Caco-2 (cell line): ENCODE results near the gene CAPZA1. TPM values are rescaled to one million over a fixed set of nuclear protein-coding genes. Genes with fewer than 3 reads are reported as not detected.
A peak's percentile ranks its signal among the peaks of the same experiment; 100 is the strongest.

Experiments used
- BruUV-seq: library from RNA; stranded (reverse); fragments of 400-500 nt; replicated peaks from 2 replicates; lab custom pipeline; 2021; lab: Mats Ljungman, UMichigan
- CTCF ChIA-PET: fragments of 300-600 bp; sonication (Branson Sonifier 250); formaldehyde crosslinking; loops from one replicate; lab custom pipeline; 2022; ENCODE audit warnings: antibody characterized with exemption; lab: Charles Lee
- POLR2A ChIA-PET: fragments of 300-600 bp; sonication (Branson Sonifier 250); formaldehyde crosslinking; loops from one replicate; lab custom pipeline; 2022; ENCODE audit warnings: antibody characterized with exemption; lab: Charles Lee
- DNase-seq, 2 experiments: peaks; one replicate each; pipeline versions ENCODE4 v3.0.0 to v3.0.0-alpha.2; 2020 to 2022
- H3K27me3 ChIP-seq: replicated peaks from 2 replicates; pipeline ENCODE4 v1.6.0; 2011; ENCODE audit warnings: low read length; ENCODE audit not compliant: control insufficient read depth, insufficient read depth
- H3K36me3 ChIP-seq: 2 replicates; pipeline ENCODE4 v1.5.1; 2011; ENCODE audit warnings: low read length; ENCODE audit not compliant: control insufficient read depth, insufficient read depth
- H3K4me1 ChIP-seq: fragments of 250-450 bp; sonication (Bioruptor Pico); 2 replicates; pipeline ENCODE4 v1.5.1; 2020; ENCODE audit warnings: mild to moderate bottlenecking
- H3K4me3 ChIP-seq: 2 replicates; pipeline ENCODE4 v1.5.1; 2011; ENCODE audit warnings: low read depth, mild to moderate bottlenecking, control low read depth, low read length
- H3K9me3 ChIP-seq: fragments of 250-450 bp; sonication (Bioruptor Pico); 2 replicates; pipeline ENCODE4 v1.5.1; 2020; ENCODE audit warnings: mild to moderate bottlenecking, moderate library complexity
- H3K27ac Mint-ChIP-seq: one replicate; pipeline ENCODE4 v1.8.0; 2022; ENCODE audit warnings: mixed read lengths; ENCODE audit not compliant: unreplicated experiment
- H3K27me3 Mint-ChIP-seq: one replicate; pipeline ENCODE4 v1.8.0; 2022; ENCODE audit warnings: mixed read lengths; ENCODE audit not compliant: insufficient read depth, unreplicated experiment
- H3K36me3 Mint-ChIP-seq: one replicate; pipeline ENCODE4 v1.8.0; 2022; ENCODE audit warnings: mild to moderate bottlenecking, mixed read lengths; ENCODE audit not compliant: insufficient read depth, unreplicated experiment
- H3K4me1 Mint-ChIP-seq: one replicate; pipeline ENCODE4 v1.8.0; 2022; ENCODE audit warnings: low read depth, mixed read lengths; ENCODE audit not compliant: unreplicated experiment
- H3K4me3 Mint-ChIP-seq: one replicate; pipeline ENCODE4 v1.8.0; 2022; ENCODE audit warnings: mild to moderate bottlenecking, moderate library complexity, mixed read lengths; ENCODE audit not compliant: unreplicated experiment
- H3K9me3 Mint-ChIP-seq: one replicate; pipeline ENCODE4 v1.8.0; 2022; ENCODE audit warnings: mixed read lengths; ENCODE audit not compliant: unreplicated experiment
- intact Hi-C: fragments of 100-400 bp; cut with micrococcal nuclease; formaldehyde crosslinking; loops from one replicate; pipeline ENCODE4 v1.10.0; 2022; ENCODE audit not compliant: unreplicated experiment
- total RNA-seq: library from RNA; stranded (reverse); gene quantifications from 2 replicates; pipeline ENCODE4 v1.2.3, GENCODE V29; 2022
- TF ChIP-seq, protein P1 (sequence below), 2 experiments: fragments of 200-600 bp in 1 of 2; IDR thresholded peaks; 1 replicate in 1 of 2; 2 replicates in 1 of 2; pipeline versions ENCODE4 v1.5.1 to v1.8.0; 2011 to 2022; ENCODE audit warnings: antibody characterized with exemption in 1 of 2, control low read depth in 1 of 2, inconsistent platforms in 1 of 2, low read depth in 1 of 2, low read length in 1 of 2, mild to moderate bottlenecking in 1 of 2, moderate library complexity in 1 of 2; ENCODE audit not compliant: insufficient read depth in 1 of 2, severe bottlenecking in 1 of 2, unreplicated experiment in 1 of 2

The CAPZA1 gene
- total RNA-seq, 1 experiment from 2014 or later, result 82.4 TPM

GRCh38 chr1:112675728-112676381 is 56.2 kb downstream of the CAPZA1 start:
- POLR2A ChIA-PET, result interaction anchor here (1.6 kb wide), 1 partner anchor 29 kb away, joined by 6 read pairs; no protein-coding TSS in a partner anchor

GRCh38 chr1:112676543-112676942 is 56.9 kb downstream of the CAPZA1 start:
- DNase-seq, result no peak
- H3K4me1 ChIP-seq, result peaks cover 14% of the 10 kb centered on the region
- no TSS peak for BruUV-seq
- H3K4me3 Mint-ChIP-seq, result peak overlapping the region; percentile 88
- no peak overlapping the region for H3K4me3 ChIP-seq
- TF ChIP-seq, protein P1, sequence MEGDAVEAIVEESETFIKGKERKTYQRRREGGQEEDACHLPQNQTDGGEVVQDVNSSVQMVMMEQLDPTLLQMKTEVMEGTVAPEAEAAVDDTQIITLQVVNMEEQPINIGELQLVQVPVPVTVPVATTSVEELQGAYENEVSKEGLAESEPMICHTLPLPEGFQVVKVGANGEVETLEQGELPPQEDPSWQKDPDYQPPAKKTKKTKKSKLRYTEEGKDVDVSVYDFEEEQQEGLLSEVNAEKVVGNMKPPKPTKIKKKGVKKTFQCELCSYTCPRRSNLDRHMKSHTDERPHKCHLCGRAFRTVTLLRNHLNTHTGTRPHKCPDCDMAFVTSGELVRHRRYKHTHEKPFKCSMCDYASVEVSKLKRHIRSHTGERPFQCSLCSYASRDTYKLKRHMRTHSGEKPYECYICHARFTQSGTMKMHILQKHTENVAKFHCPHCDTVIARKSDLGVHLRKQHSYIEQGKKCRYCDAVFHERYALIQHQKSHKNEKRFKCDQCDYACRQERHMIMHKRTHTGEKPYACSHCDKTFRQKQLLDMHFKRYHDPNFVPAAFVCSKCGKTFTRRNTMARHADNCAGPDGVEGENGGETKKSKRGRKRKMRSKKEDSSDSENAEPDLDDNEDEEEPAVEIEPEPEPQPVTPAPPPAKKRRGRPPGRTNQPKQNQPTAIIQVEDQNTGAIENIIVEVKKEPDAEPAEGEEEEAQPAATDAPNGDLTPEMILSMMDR (IDR thresholded peaks at IDR 0.05; ENCODE audit: insufficient read depth in 1 of 2, low read depth in 1 of 2, low read length in 1 of 2, severe bottlenecking in 1 of 2, unreplicated experiment in 1 of 2), result no peak
- CTCF ChIA-PET, result interaction anchor here (1.2 kb wide), 1 partner anchor 22 kb away, joined by 3 read pairs; no protein-coding TSS in a partner anchor
- intact Hi-C loops, result no loop called here
- H3K9me3 Mint-ChIP-seq, result no peaks in the 10 kb centered on the region
- H3K27ac Mint-ChIP-seq, result no peak overlapping the region
- POLR2A ChIA-PET, result no interaction called here
- no peaks in the 10 kb centered on the region for H3K27me3 ChIP-seq
- peaks cover 13% of the 10 kb centered on the region for H3K4me1 Mint-ChIP-seq
- H3K36me3 ChIP-seq, result no peaks in the 10 kb centered on the region
- H3K36me3 Mint-ChIP-seq, result peaks cover 31% of the 10 kb centered on the region
- no peaks in the 10 kb centered on the region for H3K27me3 Mint-ChIP-seq
- no peaks in the 10 kb centered on the region for H3K9me3 ChIP-seq

More at GRCh38 chr1:112675728-112676381, 56.2 kb downstream of the CAPZA1 start:
- DNase-seq, result no peak
- Mint-ChIP-seq H3K4me3 (peak overlapping the region; percentile 88), H3K27me3 (no peaks in the 10 kb centered on the region), H3K36me3 (peaks cover 37% of the 10 kb centered on the region), H3K9me3 (no peaks in the 10 kb centered on the region), H3K4me1 (peaks cover 13% of the 10 kb centered on the region), H3K27ac (peak overlapping the region; percentile 15)
- peak overlapping the region; percentile 53 for H3K4me3 ChIP-seq
- H3K9me3 ChIP-seq, result no peaks in the 10 kb centered on the region
- CTCF ChIA-PET, result interaction anchor here (0.5 to 2.0 kb wide), 4 partner anchors 23 to 478 kb away, joined by 3 to 7 read pairs (median 3); no protein-coding TSS in a partner anchor
- intact Hi-C loops, result loop anchor here (2.0 kb wide), 1 partner anchor 23 kb away; no protein-coding TSS in a partner anchor
- no peaks in the 10 kb centered on the region for H3K27me3 ChIP-seq
- H3K4me1 ChIP-seq, result peaks cover 14% of the 10 kb centered on the region
- TF ChIP-seq, protein P1 (IDR thresholded peaks at IDR 0.05; ENCODE audit: insufficient read depth in 1 of 2, low read depth in 1 of 2, low read length in 1 of 2, severe bottlenecking in 1 of 2, unreplicated experiment in 1 of 2), result no peak
- H3K36me3 ChIP-seq, result no peaks in the 10 kb centered on the region
- TSS peak; percentile 22 for BruUV-seq

DNA sequence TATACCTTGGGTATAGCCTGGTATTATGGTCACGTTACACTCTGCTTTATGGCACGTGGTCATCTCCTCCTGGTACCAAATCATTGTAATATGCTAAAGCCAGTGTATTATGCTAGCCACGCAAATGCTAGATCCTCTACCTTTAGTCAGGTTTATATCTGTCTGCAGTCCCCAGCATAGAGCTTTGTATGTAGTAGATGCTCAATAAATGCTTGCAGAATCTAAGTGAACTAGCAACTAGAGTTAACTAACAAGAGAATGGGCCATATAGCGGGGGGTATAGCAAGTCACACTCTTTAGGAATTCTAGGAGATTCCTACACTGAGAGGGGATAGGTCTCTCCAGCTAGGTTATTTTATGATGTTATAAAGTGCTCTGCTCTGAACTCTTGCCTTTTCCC is 57.9 kb downstream of the CAPZA1 start:
- POLR2A ChIA-PET, result no interaction called here
- H3K4me1 Mint-ChIP-seq, result peaks cover 13% of the 10 kb centered on the region
- H3K36me3 ChIP-seq, result no peaks in the 10 kb centered on the region
- peaks cover 14% of the 10 kb centered on the region for H3K4me1 ChIP-seq
- CTCF ChIA-PET, result no interaction called here
- DNase-seq, result no peak
- no peaks in the 10 kb centered on the region for H3K27me3 ChIP-seq
- H3K36me3 Mint-ChIP-seq, result peaks cover 21% of the 10 kb centered on the region
- no TSS peak for BruUV-seq
- H3K27ac Mint-ChIP-seq, result no peak overlapping the region
- H3K27me3 Mint-ChIP-seq, result no peaks in the 10 kb centered on the region
- intact Hi-C loops, result no loop called here
- no peak overlapping the region for H3K4me3 Mint-ChIP-seq
- no peak overlapping the region for H3K4me3 ChIP-seq
- no peaks in the 10 kb centered on the region for H3K9me3 ChIP-seq
- TF ChIP-seq, protein P1 (IDR thresholded peaks at IDR 0.05; ENCODE audit: insufficient read depth in 1 of 2, low read depth in 1 of 2, low read length in 1 of 2, severe bottlenecking in 1 of 2, unreplicated experiment in 1 of 2), result no peak
- no peaks in the 10 kb centered on the region for H3K9me3 Mint-ChIP-seq
